Measurements from ENCODE around the gene ATXN1.

Gene ATXN1

DNA sequence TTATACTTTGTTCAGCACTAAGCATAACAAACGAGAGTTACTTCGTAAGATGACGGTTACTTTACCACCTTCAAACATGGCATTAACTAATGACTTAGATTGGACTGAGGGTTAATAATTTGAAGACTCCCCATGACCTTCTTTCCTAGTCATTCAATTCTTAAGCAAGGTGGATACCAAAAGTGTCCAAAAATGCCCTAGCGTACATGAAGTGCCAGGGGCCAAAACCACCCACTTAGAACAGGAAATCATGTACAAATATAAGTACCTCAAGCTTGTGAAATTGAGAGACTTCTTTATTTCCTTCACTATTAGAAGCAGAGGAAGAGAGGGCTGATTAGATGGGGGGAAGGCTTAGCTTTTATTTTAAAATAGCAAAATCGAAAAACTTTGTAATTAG lies 166.4 kb downstream of the ATXN1 start:
- no peaks in the 10 kb centered on the region for H3K36me3 ChIP-seq (ENCODE audit: control insufficient read depth in 2 of 2, insufficient read depth in 1 of 2, low read length in 2 of 2)
- no peak overlapping the region for H3K27ac ChIP-seq (ENCODE audit: extremely low read depth, low read depth, low read length)
- H3K4me3 ChIP-seq (ENCODE audit: low read depth, low read length): no peak overlapping the region
- TF ChIP-seq ZNF19 (tag by site-specific recombination; IDR thresholded peaks at IDR 0.05; ENCODE audit: low read depth): no peak
- no peak for TF ChIP-seq ZNF140 (tag by site-specific recombination; IDR thresholded peaks at IDR 0.05)
- TF ChIP-seq, protein P1, sequence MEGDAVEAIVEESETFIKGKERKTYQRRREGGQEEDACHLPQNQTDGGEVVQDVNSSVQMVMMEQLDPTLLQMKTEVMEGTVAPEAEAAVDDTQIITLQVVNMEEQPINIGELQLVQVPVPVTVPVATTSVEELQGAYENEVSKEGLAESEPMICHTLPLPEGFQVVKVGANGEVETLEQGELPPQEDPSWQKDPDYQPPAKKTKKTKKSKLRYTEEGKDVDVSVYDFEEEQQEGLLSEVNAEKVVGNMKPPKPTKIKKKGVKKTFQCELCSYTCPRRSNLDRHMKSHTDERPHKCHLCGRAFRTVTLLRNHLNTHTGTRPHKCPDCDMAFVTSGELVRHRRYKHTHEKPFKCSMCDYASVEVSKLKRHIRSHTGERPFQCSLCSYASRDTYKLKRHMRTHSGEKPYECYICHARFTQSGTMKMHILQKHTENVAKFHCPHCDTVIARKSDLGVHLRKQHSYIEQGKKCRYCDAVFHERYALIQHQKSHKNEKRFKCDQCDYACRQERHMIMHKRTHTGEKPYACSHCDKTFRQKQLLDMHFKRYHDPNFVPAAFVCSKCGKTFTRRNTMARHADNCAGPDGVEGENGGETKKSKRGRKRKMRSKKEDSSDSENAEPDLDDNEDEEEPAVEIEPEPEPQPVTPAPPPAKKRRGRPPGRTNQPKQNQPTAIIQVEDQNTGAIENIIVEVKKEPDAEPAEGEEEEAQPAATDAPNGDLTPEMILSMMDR (tag by site-specific recombination; IDR thresholded peaks at IDR 0.05): no peak
- TF ChIP-seq ZNF24 (tag by site-specific recombination; IDR thresholded peaks at IDR 0.05): no peak
- TF ChIP-seq, protein P2, sequence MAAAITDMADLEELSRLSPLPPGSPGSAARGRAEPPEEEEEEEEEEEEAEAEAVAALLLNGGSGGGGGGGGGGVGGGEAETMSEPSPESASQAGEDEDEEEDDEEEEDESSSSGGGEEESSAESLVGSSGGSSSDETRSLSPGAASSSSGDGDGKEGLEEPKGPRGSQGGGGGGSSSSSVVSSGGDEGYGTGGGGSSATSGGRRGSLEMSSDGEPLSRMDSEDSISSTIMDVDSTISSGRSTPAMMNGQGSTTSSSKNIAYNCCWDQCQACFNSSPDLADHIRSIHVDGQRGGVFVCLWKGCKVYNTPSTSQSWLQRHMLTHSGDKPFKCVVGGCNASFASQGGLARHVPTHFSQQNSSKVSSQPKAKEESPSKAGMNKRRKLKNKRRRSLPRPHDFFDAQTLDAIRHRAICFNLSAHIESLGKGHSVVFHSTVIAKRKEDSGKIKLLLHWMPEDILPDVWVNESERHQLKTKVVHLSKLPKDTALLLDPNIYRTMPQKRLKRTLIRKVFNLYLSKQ (tag by site-specific recombination; IDR thresholded peaks at IDR 0.05; ENCODE audit: borderline replicate concordance): no peak
- no peak for TF ChIP-seq ZBTB8A (tag by site-specific recombination; IDR thresholded peaks at IDR 0.05)
- TF ChIP-seq YY1 (tag by site-specific recombination; IDR thresholded peaks at IDR 0.05): no peak
- no peak for TF ChIP-seq ZNF121 (tag by site-specific recombination; IDR thresholded peaks at IDR 0.05)
- no peak for TF ChIP-seq ZNF350 (tag by site-specific recombination; IDR thresholded peaks at IDR 0.05)
- no peak for TF ChIP-seq KLF9 (tag by site-specific recombination; IDR thresholded peaks at IDR 0.05; ENCODE audit: low read depth)
- TF ChIP-seq IKZF3 (tag by site-specific recombination; IDR thresholded peaks at IDR 0.05): no peak
- no peak for TF ChIP-seq ZNF707 (tag by site-specific recombination; IDR thresholded peaks at IDR 0.05)
- no peak for TF ChIP-seq ZNF214 (tag by site-specific recombination; IDR thresholded peaks at IDR 0.05; ENCODE audit: borderline replicate concordance)
- ChIA-PET CTCF (interaction anchor here (0.6 kb wide), 1 partner anchor 155 kb away, joined by 3 read pairs; no protein-coding TSS in a partner anchor), POLR2A (no interaction called here)
- no peaks in the 10 kb centered on the region for H3K9me3 ChIP-seq (ENCODE audit: control insufficient read depth, insufficient read depth, low read depth, low read length)
- H3K4me1 ChIP-seq (ENCODE audit: control insufficient read depth, insufficient read depth, low read length): no peaks in the 10 kb centered on the region

DNA sequence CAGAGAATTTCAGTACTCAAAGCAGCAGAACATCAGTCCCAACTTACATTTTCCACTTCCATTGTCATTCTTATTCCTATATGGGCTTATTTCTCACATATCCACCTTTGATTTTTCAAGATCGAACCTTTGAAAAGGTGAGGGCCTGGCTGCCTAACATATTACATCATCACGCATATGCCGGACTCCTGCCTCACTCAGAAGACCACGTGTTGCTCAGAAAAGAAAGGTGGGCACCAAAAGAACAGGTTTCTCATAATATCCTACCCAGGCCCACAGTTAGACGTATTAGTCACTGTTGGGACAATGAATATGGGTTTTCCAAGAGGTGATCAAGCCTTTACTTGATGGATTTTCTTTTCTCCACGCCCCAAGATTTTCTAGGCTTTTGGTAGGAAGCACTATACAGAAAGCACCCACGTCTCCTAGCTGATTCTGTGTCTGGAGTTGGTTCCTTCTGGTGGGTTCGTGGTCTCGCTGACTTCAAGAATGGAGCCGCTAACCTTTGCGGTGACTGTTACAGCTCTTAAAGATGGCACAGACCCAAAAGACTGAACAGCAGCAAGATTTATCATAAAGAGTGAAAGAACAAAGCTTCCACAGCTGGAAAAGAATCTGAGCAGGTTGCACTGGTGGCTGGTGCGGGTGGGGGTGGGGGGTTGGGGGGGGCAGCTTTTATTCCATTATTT lies 168.9 kb downstream of the ATXN1 start:
- Histone ChIP-seq H3K4me3 (ENCODE audit: low read depth, low read length) (no peak overlapping the region), H3K27ac (ENCODE audit: extremely low read depth, low read depth, low read length) (no peak overlapping the region), H3K9me3 (ENCODE audit: control insufficient read depth, insufficient read depth, low read depth, low read length) (no peaks in the 10 kb centered on the region), H3K4me1 (ENCODE audit: control insufficient read depth, insufficient read depth, low read length) (no peaks in the 10 kb centered on the region), H3K36me3 (ENCODE audit: control insufficient read depth in 2 of 2, insufficient read depth in 1 of 2, low read length in 2 of 2) (no peaks in the 10 kb centered on the region)
- TF ChIP-seq ZBTB20 (tag by site-specific recombination; IDR thresholded peaks at IDR 0.05) (no peak), ZNF660 (tag by site-specific recombination; IDR thresholded peaks at IDR 0.05) (no peak), ZNF623 (tag by site-specific recombination; IDR thresholded peaks at IDR 0.05) (no peak)
- CTCF ChIA-PET: no interaction called here
- POLR2A ChIA-PET: no interaction called here

DNA sequence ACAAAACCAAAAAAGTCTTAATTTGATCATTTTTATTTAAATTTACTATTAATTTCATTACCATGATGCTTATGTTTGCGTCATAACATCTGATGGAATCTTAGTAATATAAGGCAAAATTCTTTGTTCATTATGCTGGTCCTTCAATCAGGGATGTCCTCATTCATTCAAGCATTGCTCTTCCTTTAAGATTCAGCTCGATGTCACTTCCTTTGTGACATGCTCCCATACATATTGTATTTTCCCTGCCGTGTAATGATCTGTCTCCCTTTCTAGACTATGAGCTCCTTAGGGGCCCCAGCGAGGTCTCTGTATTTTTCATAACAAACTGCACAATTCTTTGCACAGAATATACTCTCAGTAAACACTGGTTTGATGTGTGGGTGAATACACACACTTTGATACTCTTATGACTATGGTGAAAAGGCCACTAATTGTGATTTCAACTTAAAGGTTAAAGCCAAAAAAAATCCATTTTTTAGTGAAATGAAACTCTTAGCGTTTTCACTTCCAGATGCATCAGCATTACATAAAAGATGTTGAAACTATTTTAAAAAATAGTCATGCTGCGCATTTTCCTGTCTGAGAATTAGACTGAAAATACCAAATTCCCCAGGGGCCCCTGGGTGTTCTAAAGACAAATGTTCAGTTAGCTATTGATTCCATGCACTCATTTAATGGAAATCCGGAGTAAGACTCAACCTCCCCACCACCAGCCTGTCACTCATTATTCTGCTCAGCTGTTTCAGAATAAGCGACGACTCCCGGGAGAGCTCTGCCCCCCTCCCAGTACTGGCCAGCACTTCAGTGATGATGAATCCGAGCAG lies 169.7 kb downstream of the ATXN1 start:
- no peak overlapping the region for H3K4me3 ChIP-seq (ENCODE audit: low read depth, low read length)
- no peaks in the 10 kb centered on the region for H3K9me3 ChIP-seq (ENCODE audit: control insufficient read depth, insufficient read depth, low read depth, low read length)
- ChIA-PET CTCF (interaction anchor here (0.6 kb wide), 1 partner anchor 46 kb away, joined by 3 read pairs; no protein-coding TSS in a partner anchor), POLR2A (no interaction called here)
- no peak overlapping the region for H3K27ac ChIP-seq (ENCODE audit: extremely low read depth, low read depth, low read length)
- no peaks in the 10 kb centered on the region for H3K36me3 ChIP-seq (ENCODE audit: control insufficient read depth in 2 of 2, insufficient read depth in 1 of 2, low read length in 2 of 2)
- no peaks in the 10 kb centered on the region for H3K4me1 ChIP-seq (ENCODE audit: control insufficient read depth, insufficient read depth, low read length)
- TF ChIP-seq ZFP69B (tag by site-specific recombination; IDR thresholded peaks at IDR 0.05): no peak
- no peak for TF ChIP-seq ZNF510 (tag by site-specific recombination; IDR thresholded peaks at IDR 0.05; ENCODE audit: insufficient replicate concordance)
- TF ChIP-seq, protein P3, sequence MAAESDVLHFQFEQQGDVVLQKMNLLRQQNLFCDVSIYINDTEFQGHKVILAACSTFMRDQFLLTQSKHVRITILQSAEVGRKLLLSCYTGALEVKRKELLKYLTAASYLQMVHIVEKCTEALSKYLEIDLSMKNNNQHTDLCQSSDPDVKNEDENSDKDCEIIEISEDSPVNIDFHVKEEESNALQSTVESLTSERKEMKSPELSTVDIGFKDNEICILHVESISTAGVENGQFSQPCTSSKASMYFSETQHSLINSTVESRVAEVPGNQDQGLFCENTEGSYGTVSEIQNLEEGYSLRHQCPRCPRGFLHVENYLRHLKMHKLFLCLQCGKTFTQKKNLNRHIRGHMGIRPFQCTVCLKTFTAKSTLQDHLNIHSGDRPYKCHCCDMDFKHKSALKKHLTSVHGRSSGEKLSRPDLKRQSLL (tag by site-specific recombination; IDR thresholded peaks at IDR 0.05): no peak
- TF ChIP-seq SCRT2 (tag by site-specific recombination; IDR thresholded peaks at IDR 0.05): no peak
- TF ChIP-seq SCRT1 (tag by site-specific recombination; IDR thresholded peaks at IDR 0.05; ENCODE audit: borderline replicate concordance): no peak
- TF ChIP-seq, protein P4, sequence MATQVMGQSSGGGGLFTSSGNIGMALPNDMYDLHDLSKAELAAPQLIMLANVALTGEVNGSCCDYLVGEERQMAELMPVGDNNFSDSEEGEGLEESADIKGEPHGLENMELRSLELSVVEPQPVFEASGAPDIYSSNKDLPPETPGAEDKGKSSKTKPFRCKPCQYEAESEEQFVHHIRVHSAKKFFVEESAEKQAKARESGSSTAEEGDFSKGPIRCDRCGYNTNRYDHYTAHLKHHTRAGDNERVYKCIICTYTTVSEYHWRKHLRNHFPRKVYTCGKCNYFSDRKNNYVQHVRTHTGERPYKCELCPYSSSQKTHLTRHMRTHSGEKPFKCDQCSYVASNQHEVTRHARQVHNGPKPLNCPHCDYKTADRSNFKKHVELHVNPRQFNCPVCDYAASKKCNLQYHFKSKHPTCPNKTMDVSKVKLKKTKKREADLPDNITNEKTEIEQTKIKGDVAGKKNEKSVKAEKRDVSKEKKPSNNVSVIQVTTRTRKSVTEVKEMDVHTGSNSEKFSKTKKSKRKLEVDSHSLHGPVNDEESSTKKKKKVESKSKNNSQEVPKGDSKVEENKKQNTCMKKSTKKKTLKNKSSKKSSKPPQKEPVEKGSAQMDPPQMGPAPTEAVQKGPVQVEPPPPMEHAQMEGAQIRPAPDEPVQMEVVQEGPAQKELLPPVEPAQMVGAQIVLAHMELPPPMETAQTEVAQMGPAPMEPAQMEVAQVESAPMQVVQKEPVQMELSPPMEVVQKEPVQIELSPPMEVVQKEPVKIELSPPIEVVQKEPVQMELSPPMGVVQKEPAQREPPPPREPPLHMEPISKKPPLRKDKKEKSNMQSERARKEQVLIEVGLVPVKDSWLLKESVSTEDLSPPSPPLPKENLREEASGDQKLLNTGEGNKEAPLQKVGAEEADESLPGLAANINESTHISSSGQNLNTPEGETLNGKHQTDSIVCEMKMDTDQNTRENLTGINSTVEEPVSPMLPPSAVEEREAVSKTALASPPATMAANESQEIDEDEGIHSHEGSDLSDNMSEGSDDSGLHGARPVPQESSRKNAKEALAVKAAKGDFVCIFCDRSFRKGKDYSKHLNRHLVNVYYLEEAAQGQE (tag by site-specific recombination; IDR thresholded peaks at IDR 0.05): no peak
- no peak for TF ChIP-seq ZNF138 (tag by site-specific recombination; IDR thresholded peaks at IDR 0.05; ENCODE audit: borderline replicate concordance)
